WERI-Rb-1 (cell line): ENCODE data around the gene GRIK1.

Experiments used
- DNase-seq: peaks from one replicate; pipeline ENCODE4 v3.0.0-alpha.2; 2020
- H3K27ac ChIP-seq: fragments of 250-450 bp; sonication (Bioruptor Pico); 2 replicates; pipeline ENCODE4 v1.5.1; 2020; ENCODE audit warnings: mild to moderate bottlenecking, moderate library complexity
- H3K27me3 ChIP-seq: fragments of 250-450 bp; sonication (Bioruptor Pico); 2 replicates; pipeline ENCODE4 v1.5.1; 2021; ENCODE audit warnings: mild to moderate bottlenecking, low read depth, moderate library complexity; ENCODE audit not compliant: insufficient read depth, severe bottlenecking
- H3K36me3 ChIP-seq: fragments of 250-450 bp; sonication (Bioruptor Pico); 2 replicates; pipeline ENCODE4 v1.5.1; 2020; ENCODE audit warnings: mild to moderate bottlenecking, moderate library complexity
- H3K4me3 ChIP-seq: 2 replicates; pipeline ENCODE4 v1.5.1; 2011; ENCODE audit warnings: low read depth, mild to moderate bottlenecking, control low read depth, low read length
- H3K9me3 ChIP-seq: fragments of 250-450 bp; sonication (Bioruptor Pico); 2 replicates; pipeline ENCODE4 v1.5.1; 2021; ENCODE audit warnings: mild to moderate bottlenecking, moderate library complexity; ENCODE audit not compliant: severe bottlenecking
- TF ChIP-seq, protein P1 (sequence below): IDR thresholded peaks from 2 replicates; pipeline ENCODE4 v1.5.1; 2011; ENCODE audit warnings: low read depth, mild to moderate bottlenecking, control low read depth, inconsistent platforms, low read length

GRIK1 gene

DNA sequence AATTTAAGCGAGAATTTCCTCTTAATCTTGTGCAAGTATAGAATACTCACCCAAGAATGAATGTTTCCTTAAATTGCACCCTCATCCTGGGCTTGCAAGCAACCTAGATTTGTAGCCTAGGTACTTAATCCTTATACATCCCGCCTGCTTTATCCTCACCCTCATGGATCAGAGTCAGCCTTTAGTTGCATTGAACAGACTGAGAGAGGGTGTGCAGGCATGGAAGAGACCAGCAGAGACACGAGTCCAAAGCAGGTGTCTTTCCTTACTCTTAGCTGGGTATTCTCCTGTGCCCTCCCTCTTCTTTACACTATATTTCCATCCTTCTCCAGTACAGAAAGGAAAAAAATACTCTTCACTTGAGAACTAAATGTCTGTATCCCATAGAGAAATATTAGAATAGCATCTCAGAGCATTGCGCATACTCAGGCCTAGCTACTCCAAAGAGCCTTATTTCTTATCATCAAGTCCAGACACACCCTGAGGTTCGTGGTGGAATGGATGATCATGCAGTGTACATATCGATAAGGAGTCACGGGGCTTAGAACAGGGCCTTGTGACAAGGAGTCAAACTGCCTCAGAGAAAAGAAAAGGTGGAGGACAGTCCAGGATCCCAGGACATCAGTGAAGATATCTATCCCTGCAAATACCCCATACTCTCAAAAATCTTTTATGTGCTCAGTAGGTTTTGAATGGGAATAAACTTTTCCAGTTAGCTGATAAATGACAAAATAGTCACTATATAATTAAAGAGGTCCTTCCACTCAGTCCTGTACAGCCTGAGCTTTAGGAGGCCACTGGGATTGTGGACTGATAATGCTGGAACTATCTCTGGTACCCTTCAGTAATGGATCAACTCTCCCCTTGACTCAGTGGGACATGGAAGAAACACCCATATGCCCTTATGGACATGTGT is 297.9 kb downstream of the GRIK1 start:
- no peaks in the 10 kb centered on the region for H3K9me3 ChIP-seq
- peak; percentile 52 for DNase-seq
- no peaks in the 10 kb centered on the region for H3K27me3 ChIP-seq
- no peak overlapping the region for H3K4me3 ChIP-seq
- TF ChIP-seq, protein P1, sequence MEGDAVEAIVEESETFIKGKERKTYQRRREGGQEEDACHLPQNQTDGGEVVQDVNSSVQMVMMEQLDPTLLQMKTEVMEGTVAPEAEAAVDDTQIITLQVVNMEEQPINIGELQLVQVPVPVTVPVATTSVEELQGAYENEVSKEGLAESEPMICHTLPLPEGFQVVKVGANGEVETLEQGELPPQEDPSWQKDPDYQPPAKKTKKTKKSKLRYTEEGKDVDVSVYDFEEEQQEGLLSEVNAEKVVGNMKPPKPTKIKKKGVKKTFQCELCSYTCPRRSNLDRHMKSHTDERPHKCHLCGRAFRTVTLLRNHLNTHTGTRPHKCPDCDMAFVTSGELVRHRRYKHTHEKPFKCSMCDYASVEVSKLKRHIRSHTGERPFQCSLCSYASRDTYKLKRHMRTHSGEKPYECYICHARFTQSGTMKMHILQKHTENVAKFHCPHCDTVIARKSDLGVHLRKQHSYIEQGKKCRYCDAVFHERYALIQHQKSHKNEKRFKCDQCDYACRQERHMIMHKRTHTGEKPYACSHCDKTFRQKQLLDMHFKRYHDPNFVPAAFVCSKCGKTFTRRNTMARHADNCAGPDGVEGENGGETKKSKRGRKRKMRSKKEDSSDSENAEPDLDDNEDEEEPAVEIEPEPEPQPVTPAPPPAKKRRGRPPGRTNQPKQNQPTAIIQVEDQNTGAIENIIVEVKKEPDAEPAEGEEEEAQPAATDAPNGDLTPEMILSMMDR = no peak
- no peaks in the 10 kb centered on the region for H3K36me3 ChIP-seq
- peak overlapping the region; percentile 39 for H3K27ac ChIP-seq

DNA sequence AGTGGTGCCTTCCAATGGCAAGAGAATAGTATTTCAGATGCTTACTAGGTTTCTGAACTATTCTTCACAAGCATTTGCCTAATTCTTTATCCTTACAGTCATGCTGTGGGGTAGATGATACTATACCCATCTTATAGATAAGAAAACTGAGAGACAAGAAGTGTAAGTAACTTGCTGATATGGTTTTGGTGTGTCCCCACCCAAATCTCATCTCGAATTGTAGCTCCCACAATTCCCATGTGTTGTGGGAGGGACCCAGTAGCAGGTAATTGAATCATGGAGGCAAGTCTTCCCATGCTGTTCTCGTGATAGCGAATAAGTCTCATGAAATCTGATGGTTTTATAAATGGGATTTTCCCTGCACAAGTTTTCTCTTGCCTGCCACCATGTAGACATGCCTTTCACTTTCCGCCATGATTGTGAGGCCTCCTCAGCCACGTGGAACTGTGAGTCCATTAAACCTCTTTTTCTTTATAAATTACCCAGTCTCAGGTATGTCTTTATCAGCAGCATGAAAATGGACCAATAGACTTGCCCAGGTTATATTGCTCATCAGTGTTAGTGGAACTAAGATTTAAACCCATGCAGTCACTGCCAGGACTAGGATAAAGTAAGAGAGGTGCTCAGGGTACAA is 298.7 kb downstream of the GRIK1 start:
- Histone ChIP-seq H3K36me3 (no peaks in the 10 kb centered on the region), H3K4me3 (no peak overlapping the region), H3K27ac (peak overlapping the region; percentile 39; the same call in 1 of the 2 replicates), H3K27me3 (no peaks in the 10 kb centered on the region), H3K9me3 (no peaks in the 10 kb centered on the region)
- TF ChIP-seq, protein P1 = no peak
- no peak for DNase-seq

DNA sequence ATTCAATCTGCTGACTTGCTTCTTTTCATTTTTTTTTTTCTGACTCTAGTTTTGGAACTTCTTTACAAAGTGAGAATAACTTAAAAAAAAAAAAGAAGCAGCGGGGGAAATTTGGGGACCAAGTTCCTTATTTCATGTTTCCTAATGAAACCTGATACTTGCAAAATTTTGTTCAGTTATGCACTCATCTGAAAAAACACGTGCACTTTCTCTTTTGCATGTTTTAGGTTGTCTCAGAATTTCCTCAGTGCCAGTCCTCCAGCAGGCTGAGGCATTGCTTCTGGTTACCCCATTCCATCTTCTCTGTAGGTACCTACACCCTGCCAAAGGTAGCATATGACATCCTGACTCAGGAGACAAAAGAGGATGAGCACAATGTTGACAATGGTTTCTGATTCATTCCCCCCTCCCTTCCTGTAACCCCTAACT is 299.7 kb downstream of the GRIK1 start:
- no peaks in the 10 kb centered on the region for H3K36me3 ChIP-seq
- no peak for DNase-seq
- H3K27ac ChIP-seq = no peak overlapping the region
- no peaks in the 10 kb centered on the region for H3K9me3 ChIP-seq
- no peaks in the 10 kb centered on the region for H3K27me3 ChIP-seq
- no peak overlapping the region for H3K4me3 ChIP-seq
- TF ChIP-seq, protein P1 = no peak

DNA sequence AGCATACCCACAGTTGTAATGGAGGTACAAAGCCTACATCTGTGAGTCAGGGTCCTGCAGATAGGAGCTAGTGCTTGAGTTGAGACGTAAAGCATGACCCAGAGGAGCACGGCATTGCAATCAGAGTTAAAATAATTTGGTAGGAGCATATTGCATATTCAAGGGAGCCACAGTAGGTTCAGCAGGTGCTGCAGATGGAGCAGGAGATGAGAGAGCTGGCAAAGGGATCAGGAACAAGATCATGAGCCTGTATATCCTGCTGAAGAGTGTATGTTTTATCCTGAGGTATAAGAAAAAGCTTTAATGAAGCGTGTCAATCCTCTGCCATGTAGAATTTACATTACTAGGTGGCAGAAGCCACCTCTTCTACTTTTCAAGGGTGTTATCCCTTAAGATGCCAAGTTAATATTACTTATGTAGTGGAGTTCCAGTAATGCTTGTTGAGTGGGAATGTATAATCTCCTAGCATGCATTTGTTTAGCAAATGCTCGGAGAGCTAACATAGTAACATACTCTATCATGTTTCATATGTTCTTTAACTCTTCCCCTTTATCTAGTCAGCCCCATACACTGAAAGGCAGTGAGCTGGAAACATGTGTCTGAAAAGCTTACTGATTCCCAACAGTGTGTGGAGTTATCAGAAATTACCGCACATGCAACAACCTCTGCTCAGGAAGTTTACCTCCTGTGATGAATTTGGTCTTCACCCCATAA is 300.3 kb downstream of the GRIK1 start:
- Histone ChIP-seq H3K4me3 (no peak overlapping the region), H3K27ac (no peak overlapping the region; the same call in 1 of the 2 replicates), H3K27me3 (no peaks in the 10 kb centered on the region), H3K9me3 (no peaks in the 10 kb centered on the region), H3K36me3 (no peaks in the 10 kb centered on the region)
- DNase-seq = no peak
- TF ChIP-seq, protein P1 = no peak

DNA sequence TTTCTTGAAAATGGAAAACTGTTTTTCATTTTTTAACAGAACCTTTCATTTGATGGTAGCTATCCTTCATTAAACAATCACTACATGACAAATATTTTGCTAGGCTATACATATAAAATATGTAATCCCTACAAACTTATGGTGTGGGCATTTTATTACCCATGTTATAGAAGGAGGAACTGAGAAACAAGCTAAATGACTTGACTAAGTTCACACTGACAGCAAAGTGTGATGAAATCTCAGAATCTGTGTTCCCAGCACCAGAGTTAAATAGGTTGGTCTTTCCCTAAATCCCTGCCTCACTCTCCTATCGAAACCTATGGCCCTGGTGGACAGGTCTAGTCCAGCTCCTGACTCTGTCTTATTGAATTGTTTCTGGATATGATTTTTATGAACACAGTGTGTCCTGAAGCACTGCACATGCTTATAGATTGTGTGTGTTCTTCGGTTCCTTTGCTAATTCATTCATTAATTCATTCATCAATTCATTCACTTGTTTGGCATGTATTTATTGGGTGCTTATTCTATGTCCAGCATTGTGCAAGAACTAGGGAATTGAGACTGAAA is 301.0 kb downstream of the GRIK1 start:
- H3K9me3 ChIP-seq = no peaks in the 10 kb centered on the region
- TF ChIP-seq, protein P1 = no peak
- DNase-seq = no peak
- no peak overlapping the region for H3K4me3 ChIP-seq
- no peaks in the 10 kb centered on the region for H3K27me3 ChIP-seq
- H3K36me3 ChIP-seq = no peaks in the 10 kb centered on the region
- no peak overlapping the region; the same call in 1 of the 2 replicates for H3K27ac ChIP-seq
